Tibial artery (tissue), 4 donors: ENCODE results near the gene RD3L.

Experiments
- DNase-seq, 2 donors: peaks; one replicate each; pipeline ENCODE4 v3.0.0-alpha.2; 2019
- H3K27ac ChIP-seq, 2 donors: fragments of 200-600 bp; sonication (generic) in 1 of 2; 1 replicate in 1 of 2; 2 replicates in 1 of 2; pipeline ENCODE4 v1.5.1; 2018 to 2019; ENCODE audit warnings: mild to moderate bottlenecking in 1 of 2
- H3K27me3 ChIP-seq, 2 donors: fragments of 200-600 bp; sonication (generic) in 1 of 2; one replicate each; pipeline versions ENCODE4 v1.5.1 to v1.6.0; 2016 to 2019
- H3K36me3 ChIP-seq, 3 donors: fragments of 200-600 bp; sonication (generic) in 2 of 3; one replicate each; pipeline ENCODE4 v1.5.1; 2016 to 2019; ENCODE audit warnings: mild to moderate bottlenecking in 2 of 3
- H3K4me1 ChIP-seq, 4 donors: fragments of 200-600 bp; sonication (generic) in 2 of 4; 1 replicate in 3 of 4; 2 replicates in 1 of 4; pipeline ENCODE4 v1.5.1; 2016 to 2019
- H3K4me3 ChIP-seq, 2 donors: fragments of 200-600 bp; sonication (generic) in 1 of 2; 1 replicate in 1 of 2; 2 replicates in 1 of 2; pipeline ENCODE4 v1.5.1; 2018 to 2019; ENCODE audit warnings: mild to moderate bottlenecking in 2 of 2
- H3K9me3 ChIP-seq, 3 donors: fragments of 200-600 bp; sonication (generic) in 1 of 3; one replicate each; pipeline ENCODE4 v1.5.1; 2016 to 2019
- CTCF ChIP-seq, 2 experiments: fragments of 200-600 bp in 1 of 2; fragments of 450-650 bp in 1 of 2; IDR thresholded peaks; one replicate each; pipeline ENCODE4 v1.5.1; 2017 to 2019; ENCODE audit warnings: antibody characterized with exemption in 2 of 2, mild to moderate bottlenecking in 1 of 2, moderate library complexity in 1 of 2
- intact Hi-C: fragments of 100-400 bp; cut with DNase I; formaldehyde crosslinking; loops from one replicate; pipeline ENCODE4 v1.15.0; 2023; ENCODE audit warnings: low total_unique reads

RD3L gene

DNA sequence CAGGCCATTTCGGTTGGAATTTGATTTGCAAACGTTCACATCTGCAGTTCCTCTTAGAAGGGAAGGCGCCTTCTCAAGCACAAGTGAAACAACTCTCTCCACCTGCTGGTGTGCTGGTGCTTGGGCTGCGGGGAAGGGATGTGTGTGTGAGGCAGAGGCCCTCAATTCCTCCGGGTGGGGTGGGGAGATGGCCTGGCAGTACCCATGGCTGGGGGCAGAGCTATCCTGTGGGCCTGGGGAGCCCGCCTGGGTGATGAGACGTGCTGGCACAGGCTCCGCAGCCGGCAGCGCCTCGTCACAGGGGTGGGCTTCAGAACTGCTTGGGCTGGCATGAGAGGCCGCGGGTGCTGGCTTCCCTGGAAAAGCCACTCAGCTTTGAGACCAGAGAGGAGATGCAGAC is 43.0 kb downstream of the RD3L start:
- Histone ChIP-seq H3K9me3 (no peaks in the 10 kb centered on the region), H3K27ac (no peak overlapping the region), H3K36me3 (no peaks in the 10 kb centered on the region), H3K27me3 (peaks cover 0 to 18% of the 10 kb centered on the region in 2 donors), H3K4me3 (no peak overlapping the region), H3K4me1 (no peaks in the 10 kb centered on the region)
- DNase-seq = no peak
- intact Hi-C loops = no loop called here
- no peak for TF ChIP-seq CTCF (IDR thresholded peaks at IDR 0.05)

GRCh38 chr14:103898711-103899110 is 43.6 kb downstream of the RD3L start:
- Histone ChIP-seq H3K27ac (no peak overlapping the region), H3K4me1 (no peaks in the 10 kb centered on the region), H3K4me3 (no peak overlapping the region), H3K36me3 (no peaks in the 10 kb centered on the region), H3K9me3 (no peaks in the 10 kb centered on the region), H3K27me3 (peaks cover 0 to 18% of the 10 kb centered on the region in 2 donors)
- DNase-seq = no peak
- intact Hi-C loops = no loop called here
- no peak for TF ChIP-seq CTCF (IDR thresholded peaks at IDR 0.05)

DNA sequence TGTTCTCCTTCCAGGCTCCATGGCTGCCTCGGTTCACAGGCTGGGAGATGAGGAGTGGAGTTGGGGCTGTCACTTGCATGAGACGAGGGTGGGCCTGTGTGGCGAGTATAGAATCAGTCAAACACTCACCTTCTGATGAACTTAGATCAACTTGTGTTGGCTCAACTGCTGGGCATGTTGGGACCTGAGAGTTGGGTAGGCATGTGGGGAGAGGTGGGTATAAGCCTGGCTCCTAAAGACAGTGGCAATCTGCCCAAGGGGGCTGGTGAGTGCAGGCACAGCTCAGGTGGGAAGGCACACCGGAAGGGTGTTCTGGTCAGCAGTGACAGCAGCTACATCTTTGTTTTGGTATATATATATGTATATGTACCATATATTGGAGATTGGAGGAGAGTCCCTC is 44.1 kb downstream of the RD3L start:
- peaks cover 0 to 18% of the 10 kb centered on the region in 2 donors for H3K27me3 ChIP-seq

DNA sequence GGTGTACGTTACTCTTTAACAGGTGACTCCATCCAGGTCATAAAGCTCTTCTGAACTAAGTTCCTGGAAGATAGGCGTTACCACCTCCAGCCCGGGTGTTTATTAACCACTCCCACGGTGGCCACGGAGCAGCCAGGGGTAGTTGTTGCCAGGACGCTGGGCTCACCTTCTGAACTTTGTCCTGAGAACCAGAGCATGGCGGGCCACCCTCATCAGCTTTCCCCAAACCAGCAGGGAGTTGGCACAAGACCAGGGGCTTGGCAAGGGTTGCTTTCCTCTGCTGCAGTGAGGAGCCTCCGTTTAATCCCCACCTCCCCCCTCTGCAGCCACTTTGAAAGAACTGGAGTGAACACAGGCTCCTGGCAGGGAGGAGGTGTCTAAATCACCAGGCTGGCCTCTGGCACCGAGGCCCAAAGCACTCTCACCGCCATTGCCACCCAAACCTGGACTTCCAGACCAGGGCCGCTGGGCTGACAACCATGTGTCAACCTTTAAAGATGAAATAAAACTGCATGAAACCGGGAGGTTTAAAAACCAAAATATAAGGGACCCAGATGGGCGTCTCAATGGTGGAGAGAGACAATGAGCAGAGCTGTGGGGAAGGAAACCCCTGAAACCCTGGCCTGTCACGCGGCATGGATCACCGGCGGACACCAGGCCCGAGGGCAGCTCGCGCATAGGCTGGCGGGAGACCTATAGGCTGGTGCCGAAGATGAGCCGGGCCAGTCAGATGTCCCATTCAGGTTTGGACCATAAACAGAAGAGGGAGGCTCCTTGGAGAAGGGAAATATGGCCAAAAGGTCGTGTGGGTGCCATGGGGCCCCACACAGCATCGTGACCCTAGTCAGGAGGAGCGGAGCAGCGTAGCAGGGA is 45.0 kb downstream of the RD3L start:
- DNase-seq = no peak
- TF ChIP-seq CTCF (IDR thresholded peaks at IDR 0.05) = no peak
- Histone ChIP-seq H3K36me3 (no peaks in the 10 kb centered on the region), H3K9me3 (no peaks in the 10 kb centered on the region), H3K4me1 (no peaks in the 10 kb centered on the region), H3K27me3 (peaks cover 0 to 18% of the 10 kb centered on the region in 2 donors), H3K4me3 (no peak overlapping the region), H3K27ac (no peak overlapping the region)
- intact Hi-C loops = no loop called here

More for the DNA sequence above, 44.1 kb downstream of the RD3L start:
- no peak for TF ChIP-seq CTCF (IDR thresholded peaks at IDR 0.05)
- H3K4me3 ChIP-seq = no peak overlapping the region
- intact Hi-C loops = no loop called here
- no peaks in the 10 kb centered on the region for H3K36me3 ChIP-seq
- no peaks in the 10 kb centered on the region for H3K4me1 ChIP-seq
- no peak for DNase-seq
- H3K9me3 ChIP-seq = no peaks in the 10 kb centered on the region
- H3K27ac ChIP-seq = no peak overlapping the region

DNA sequence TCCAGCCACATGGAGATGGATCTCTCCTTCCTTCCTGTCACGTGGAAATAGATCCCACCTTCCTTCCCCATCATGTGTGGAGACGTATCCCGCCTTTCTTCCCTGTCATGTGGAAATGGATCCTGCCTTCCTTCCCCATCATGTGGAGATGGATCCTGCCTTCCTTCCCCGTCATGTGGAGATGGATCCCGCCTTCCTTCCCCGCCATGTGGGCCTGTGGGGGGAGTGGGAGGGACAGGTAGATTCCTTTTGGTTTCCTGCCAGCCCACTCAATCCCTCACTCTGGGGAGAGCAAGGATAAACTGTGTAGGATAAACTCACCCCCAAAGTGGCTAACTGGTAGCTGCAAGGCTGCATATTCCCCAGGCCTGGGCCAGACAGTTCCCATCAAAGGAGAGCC is 45.8 kb downstream of the RD3L start:
- no peak for TF ChIP-seq CTCF (IDR thresholded peaks at IDR 0.05)
- H3K9me3 ChIP-seq = no peaks in the 10 kb centered on the region
- H3K36me3 ChIP-seq = no peaks in the 10 kb centered on the region
- peaks cover 0 to 18% of the 10 kb centered on the region in 2 donors for H3K27me3 ChIP-seq
- H3K27ac ChIP-seq = no peak overlapping the region
- DNase-seq = no peak
- peaks cover 0 to 2% (median 0%) of the 10 kb centered on the region in 4 donors for H3K4me1 ChIP-seq
- intact Hi-C loops = no loop called here
- no peak overlapping the region for H3K4me3 ChIP-seq
